ENCODE measurements around the gene PLIN3. TPM values are rescaled to one million over a fixed set of nuclear protein-coding genes. Genes with fewer than 3 reads are reported as not detected.

Gene PLIN3
- total RNA-seq, 2 experiments from 2014 or later, result 81.3 to 115 TPM

DNA sequence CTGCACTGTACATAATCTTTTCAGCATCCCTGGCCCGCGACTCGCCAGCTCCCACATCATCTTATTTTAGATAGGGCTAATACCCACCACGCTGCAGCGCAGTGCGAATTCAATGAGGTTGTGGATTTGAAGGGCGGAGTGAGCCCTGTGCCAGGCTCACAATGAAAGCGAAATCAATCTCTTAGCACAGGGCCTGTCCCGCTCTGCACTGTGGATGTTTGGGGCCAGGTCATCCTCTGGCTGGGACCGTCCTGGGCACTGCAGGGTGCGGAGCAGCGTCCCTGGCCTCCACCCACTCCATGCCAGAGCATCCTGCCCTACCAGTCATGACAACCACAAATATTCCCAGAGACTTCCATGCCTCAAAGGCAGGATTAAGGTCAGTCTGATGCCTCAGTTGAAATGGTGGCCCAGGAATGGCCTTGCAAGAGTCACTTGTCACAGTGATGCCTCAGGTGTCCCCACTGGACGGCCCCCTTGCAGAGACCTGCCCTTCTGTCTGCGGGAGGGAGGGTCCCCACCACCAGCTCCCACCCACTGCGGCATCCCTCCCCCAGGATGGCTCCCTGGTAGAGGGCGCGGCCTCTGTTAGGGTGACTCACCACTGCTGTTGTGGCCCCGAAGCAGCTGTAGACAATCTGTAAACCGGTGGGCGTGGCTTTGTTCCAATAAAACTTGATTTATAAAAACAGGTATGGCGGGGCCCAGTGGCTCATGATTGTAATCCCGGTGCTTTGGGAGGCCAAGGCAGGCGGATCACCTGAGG is 47.5 kb upstream of the PLIN3 start:
- H3K27ac ChIP-seq (ENCODE audit: low read depth, low read length, poor library complexity, severe bottlenecking), result no peak overlapping the region
- no TSS peak for BruUV-seq (replicated peaks)
- H3K4me3 ChIP-seq (ENCODE audit: low read depth, low read length, poor library complexity, severe bottlenecking), result no peak overlapping the region
- H3K79me2 ChIP-seq (ENCODE audit: insufficient read depth, low read depth, low read length), result peaks cover 99% of the 10 kb centered on the region
- ChIA-PET CTCF (ENCODE audit: unreplicated experiment) (interaction anchor here (3.9 kb wide), 1 partner anchor 105 kb away, joined by 14 read pairs; no protein-coding TSS in a partner anchor), POLR2A (no interaction called here)
- no peak overlapping the region for H2AFZ ChIP-seq (ENCODE audit: low read length)
- intact Hi-C loops (cut with micrococcal nuclease; ENCODE audit: unreplicated experiment), result no loop called here
- peaks cover 23% of the 10 kb centered on the region for H4K20me1 ChIP-seq (ENCODE audit: insufficient read depth, low read length)
- no peaks in the 10 kb centered on the region for H3K9me2 ChIP-seq (ENCODE audit: insufficient read depth, low read length)
- TF ChIP-seq, protein P1, sequence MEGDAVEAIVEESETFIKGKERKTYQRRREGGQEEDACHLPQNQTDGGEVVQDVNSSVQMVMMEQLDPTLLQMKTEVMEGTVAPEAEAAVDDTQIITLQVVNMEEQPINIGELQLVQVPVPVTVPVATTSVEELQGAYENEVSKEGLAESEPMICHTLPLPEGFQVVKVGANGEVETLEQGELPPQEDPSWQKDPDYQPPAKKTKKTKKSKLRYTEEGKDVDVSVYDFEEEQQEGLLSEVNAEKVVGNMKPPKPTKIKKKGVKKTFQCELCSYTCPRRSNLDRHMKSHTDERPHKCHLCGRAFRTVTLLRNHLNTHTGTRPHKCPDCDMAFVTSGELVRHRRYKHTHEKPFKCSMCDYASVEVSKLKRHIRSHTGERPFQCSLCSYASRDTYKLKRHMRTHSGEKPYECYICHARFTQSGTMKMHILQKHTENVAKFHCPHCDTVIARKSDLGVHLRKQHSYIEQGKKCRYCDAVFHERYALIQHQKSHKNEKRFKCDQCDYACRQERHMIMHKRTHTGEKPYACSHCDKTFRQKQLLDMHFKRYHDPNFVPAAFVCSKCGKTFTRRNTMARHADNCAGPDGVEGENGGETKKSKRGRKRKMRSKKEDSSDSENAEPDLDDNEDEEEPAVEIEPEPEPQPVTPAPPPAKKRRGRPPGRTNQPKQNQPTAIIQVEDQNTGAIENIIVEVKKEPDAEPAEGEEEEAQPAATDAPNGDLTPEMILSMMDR (conservative IDR thresholded peaks at IDR 0.05; ENCODE audit: low read length), result no peak
- TF ChIP-seq EZH2phosphoT487 (IDR thresholded peaks at IDR 0.05; ENCODE audit: borderline replicate concordance, low read depth, low read length), result no peak
- no peak overlapping the region for H3K4me2 ChIP-seq (ENCODE audit: low read length)
- H3K36me3 ChIP-seq (ENCODE audit: insufficient read depth, low read length), result peaks cover 97% of the 10 kb centered on the region
- H3K9me3 ChIP-seq (ENCODE audit: low read length), result no peaks in the 10 kb centered on the region
- no peak for DNase-seq (ENCODE audit: low spot score)
- H3K4me1 ChIP-seq (ENCODE audit: insufficient read depth, low read length, poor library complexity, severe bottlenecking), result peaks cover 19% of the 10 kb centered on the region

DNA sequence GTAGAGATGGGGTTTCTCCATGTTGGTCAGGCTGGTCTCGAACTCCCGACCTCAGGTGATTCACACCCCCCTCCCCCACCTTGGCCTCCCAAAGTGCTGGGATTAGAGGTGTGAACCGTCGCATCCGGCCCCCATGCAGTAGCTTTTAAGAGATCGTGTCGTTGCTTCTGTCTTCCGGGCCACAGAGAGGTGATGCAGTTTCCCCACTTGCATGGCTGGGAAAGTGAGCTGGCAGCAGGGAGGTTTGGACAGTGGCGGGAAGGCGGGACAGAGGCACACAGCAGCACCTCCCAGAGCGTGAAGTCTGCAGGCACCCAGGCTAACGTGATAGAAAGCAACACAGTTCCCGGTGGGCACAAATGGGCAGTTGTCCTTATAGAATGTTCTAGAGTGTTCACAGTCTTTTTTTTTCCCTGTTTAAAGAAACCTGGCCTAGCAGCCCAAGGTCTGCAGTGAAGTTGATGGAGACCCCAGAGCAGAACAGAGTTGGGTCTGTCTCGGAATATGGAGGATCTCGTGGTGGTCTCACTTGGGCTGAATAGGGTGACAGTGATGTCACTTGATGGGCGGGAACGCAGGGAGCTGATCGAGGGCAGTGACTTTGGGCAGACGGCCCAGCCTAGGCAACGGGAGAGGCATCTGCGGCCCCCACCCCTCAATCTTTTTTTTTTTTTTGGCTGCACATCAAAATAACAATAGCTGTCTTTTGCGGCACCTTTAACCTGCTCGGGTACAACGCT is 46.7 kb upstream of the PLIN3 start:
- CTCF ChIA-PET (ENCODE audit: unreplicated experiment), result interaction anchor here (3.9 kb wide), 1 partner anchor 104 kb away, joined by 14 read pairs; no protein-coding TSS in a partner anchor

More for the DNA sequence above, 46.7 kb upstream of the PLIN3 start:
- Histone ChIP-seq H3K9me3 (ENCODE audit: low read length) (no peaks in the 10 kb centered on the region), H2AFZ (ENCODE audit: low read length) (no peak overlapping the region), H3K9me2 (ENCODE audit: insufficient read depth, low read length) (no peaks in the 10 kb centered on the region), H3K36me3 (ENCODE audit: insufficient read depth, low read length) (peaks cover 90% of the 10 kb centered on the region), H3K27ac (ENCODE audit: low read depth, low read length, poor library complexity, severe bottlenecking) (no peak overlapping the region), H3K79me2 (ENCODE audit: insufficient read depth, low read depth, low read length) (peaks cover 92% of the 10 kb centered on the region), H3K4me3 (ENCODE audit: low read depth, low read length, poor library complexity, severe bottlenecking) (no peak overlapping the region), H4K20me1 (ENCODE audit: insufficient read depth, low read length) (peaks cover 23% of the 10 kb centered on the region), H3K4me1 (ENCODE audit: insufficient read depth, low read length, poor library complexity, severe bottlenecking) (peaks cover 19% of the 10 kb centered on the region), H3K4me2 (ENCODE audit: low read length) (no peak overlapping the region)
- intact Hi-C loops (cut with micrococcal nuclease; ENCODE audit: unreplicated experiment), result no loop called here
- no peak for DNase-seq (ENCODE audit: low spot score)
- no TSS peak for BruUV-seq (replicated peaks)
- POLR2A ChIA-PET, result no interaction called here
- TF ChIP-seq, protein P1 (conservative IDR thresholded peaks at IDR 0.05; ENCODE audit: low read length), result no peak
- TF ChIP-seq EZH2phosphoT487 (IDR thresholded peaks at IDR 0.05; ENCODE audit: borderline replicate concordance, low read depth, low read length), result no peak
